GM18870 (cell line): Measurements from ENCODE around the gene PRR19.
"Not testable (repeated sequence)": the region's sequence is repeated elsewhere in the genome, so short reads cannot be mapped to it uniquely, and the experiment has no call there.

Source experiments
- ATAC-seq: cut with Tn5 transposase; IDR thresholded peaks from one replicate; pipeline ENCODE4 v1.9.1; 2021; ENCODE audit warnings: moderate library complexity; ENCODE audit not compliant: unreplicated experiment

The PRR19 gene, protein sequence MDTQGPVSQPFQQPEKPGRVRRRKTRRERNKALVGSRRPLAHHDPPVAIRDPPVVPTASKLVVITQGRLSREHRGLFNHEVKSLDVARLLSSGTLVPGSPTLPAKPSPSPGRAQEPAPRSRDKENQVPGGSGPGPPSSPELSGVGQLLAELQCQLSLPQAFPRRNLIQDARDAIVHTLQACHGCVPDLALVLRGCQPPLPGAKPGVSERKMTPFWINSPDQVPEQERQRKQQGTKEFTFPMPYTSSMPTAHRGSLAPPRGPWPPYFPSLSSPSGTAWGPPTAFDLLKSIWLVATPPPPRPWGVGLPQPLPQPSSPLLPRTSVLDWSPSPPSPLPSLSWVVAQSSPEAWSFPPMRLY

GRCh38 chr19:42301646-42302203 lies at the start of gene PRR19:
PRR19 (plus strand) TSS chr19:42302132; CDS start chr19:42309585, 7,453 bp downstream.
- no peak for ATAC-seq

DNA sequence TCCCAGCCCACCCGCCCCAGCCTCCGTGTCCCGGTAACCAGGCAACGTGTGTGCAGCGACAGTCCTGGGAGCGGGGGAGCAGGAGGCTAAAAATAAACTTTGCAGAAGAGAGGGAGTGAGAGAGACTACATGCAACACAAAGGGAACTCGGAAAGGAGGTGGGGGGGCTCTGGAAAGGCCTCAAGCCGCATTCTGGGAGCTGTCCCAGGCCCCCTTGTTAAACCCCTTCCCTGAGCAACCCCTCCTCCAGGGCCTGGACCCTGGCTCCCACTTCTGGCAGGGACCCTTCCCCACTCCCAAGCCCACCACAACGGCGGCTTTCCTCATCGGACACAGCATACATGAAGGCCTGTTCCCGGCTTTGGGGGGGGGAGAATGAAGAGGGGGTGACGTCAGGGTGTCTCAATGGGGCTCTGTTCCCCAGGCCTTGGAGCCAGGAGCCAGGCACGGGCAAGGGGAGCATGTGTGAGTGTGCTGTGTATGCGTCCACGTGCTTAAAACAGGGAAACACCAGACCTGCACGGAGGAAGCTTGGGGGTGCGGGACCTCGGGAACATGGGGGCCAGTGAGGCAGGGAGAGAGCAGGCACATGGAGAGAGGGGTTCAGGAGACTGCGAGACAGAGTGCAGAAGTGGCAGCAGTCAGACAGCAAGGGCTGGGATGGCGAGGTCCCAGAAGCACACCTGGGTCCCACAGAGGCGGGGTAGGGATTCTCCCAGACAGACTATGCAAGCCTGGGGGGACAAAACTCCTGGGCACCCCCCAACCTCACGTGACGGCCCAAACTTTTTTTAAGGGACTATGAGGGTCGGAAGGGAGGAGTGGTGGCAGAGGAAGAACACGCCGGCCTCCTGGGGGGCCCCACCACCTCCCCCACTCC lies 49.3 kb upstream of the PRR19 start:
- ATAC-seq, result no peak

GRCh38 chr19:42253245-42254088 lies 48.5 kb upstream of the PRR19 start:
- no peak for ATAC-seq

- ATAC-seq, result no peak
These were observed 47.7 kb upstream of the PRR19 start for GRCh38 chr19:42254089-42254849.

DNA sequence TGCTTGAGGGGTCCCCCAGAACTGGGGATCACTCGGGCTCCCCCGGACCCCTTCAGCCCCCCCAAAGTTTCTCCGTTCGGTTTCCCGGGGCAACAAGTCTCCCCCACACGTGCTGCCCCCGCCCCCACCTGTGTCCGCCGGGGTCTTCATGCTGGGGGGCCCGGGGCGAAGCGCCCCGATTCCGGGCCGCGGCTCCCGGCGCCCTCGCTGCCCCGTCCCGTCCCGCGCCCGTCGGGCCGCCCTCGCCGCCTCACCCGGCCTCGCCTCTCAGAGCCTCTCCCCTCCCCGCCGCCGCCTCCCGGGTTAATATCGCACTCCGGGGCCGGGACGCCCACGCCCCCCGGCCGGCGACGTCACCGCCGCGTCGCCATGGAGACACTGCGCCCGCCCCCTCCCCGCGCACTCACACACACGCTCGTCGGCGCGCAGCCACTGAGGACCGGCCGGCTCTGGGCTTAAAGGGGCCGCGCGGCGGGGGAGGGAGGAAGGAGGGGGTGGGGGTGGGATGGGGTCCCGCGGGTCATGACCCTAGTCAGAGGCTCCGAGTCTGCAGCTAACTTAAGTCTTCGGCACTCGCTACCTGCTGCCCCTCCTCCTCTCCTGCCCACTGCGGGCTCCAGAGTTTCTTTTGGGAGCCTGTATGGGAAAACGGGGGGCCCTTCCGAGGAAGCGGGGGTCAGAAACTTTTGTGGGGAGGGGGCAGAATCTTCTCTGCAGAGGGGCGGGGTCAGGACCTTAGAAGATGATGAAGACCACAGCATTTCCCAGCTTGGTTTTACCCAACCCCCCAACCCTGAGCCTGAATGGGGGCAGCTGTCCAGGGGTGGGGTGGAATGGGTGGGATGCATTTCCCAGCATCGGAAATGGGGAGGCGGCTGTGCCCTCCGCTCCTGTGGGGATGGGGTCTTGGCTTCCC lies 46.8 kb upstream of the PRR19 start, which contains the start of gene ERF:
Gene ERF, minus strand, starts transcription at position 279 of the 916 bp plus-strand sequence. Its CDS starts 129 bp downstream, at position 150.
- no peak for ATAC-seq

GRCh38 chr19:42255766-42256745 lies 45.9 kb upstream of the PRR19 start:
- no peak for ATAC-seq

DNA sequence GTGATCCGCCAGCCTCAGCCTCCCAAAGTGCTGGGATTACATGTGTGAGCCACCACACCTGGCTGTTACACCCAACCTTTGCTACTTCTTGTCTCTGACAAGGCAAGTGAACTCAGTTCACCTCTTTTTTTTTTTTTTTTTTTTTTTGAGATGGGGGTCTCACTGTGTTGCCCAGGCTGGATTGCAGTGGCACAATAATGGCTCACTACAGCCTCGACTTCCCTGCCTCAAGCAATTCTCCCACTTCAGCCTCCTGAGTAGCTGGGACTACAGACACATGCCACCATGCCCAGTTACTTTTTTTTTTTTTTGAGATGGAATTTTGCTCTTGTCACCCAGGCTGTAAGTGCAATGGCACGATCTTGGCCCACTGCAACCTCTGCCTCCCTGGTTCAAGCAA lies 44.1 kb upstream of the PRR19 start:
- not testable (repeated sequence) for ATAC-seq

- no peak for ATAC-seq
These were observed 40.2 kb upstream of the PRR19 start for GRCh38 chr19:42261763-42262162.

- not testable (repeated sequence) for ATAC-seq
These were observed 35.8 kb upstream of the PRR19 start for GRCh38 chr19:42266105-42266504.

- not testable (repeated sequence) for ATAC-seq
These were observed 34.9 kb upstream of the PRR19 start for GRCh38 chr19:42266928-42267603.

- ATAC-seq, result no peak
These were observed 34.2 kb upstream of the PRR19 start for GRCh38 chr19:42267644-42268141.

DNA sequence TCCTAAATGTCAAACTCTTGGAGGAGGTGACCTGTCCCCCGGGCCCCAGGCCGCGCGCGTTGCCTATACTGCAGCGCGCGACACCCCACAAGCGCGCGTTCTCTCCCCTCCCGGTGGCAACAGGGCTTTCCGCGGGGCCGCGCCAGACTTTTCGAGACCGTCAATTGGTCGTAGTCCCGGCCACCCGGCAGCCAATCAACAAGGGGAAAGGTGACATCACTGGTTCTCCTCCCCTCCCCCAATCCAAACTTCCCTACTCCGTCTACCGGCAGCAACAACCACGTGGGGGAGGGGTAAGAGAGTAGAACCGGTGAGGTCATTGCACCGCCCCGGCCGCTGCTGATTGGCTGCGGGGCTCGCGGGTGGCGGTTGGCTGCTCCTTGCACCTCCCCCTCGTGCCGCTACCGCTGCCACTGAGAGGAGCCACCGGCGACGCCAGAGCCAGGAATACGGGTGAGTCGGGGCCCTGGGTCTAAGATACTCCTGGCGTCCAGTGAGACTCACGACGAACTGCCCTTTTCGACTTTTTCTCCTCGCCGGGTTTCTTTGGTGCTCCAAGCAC lies 33.7 kb upstream of the PRR19 start:
- peak; percentile 42 for ATAC-seq

- ATAC-seq, result peak; percentile 77
These were observed 33.0 kb upstream of the PRR19 start, which contains the start of gene CIC for GRCh38 chr19:42268704-42269477. CIC (plus strand) TSS chr19:42269252; CDS start chr19:42271784, 2,532 bp downstream.

GRCh38 chr19:42269478-42270345 lies 32.2 kb upstream of the PRR19 start:
- ATAC-seq, result no peak
